Measurements from ENCODE around the gene TANGO2.
A peak's percentile ranks its signal among the peaks of the same experiment; 100 is the strongest.

TANGO2 gene

DNA sequence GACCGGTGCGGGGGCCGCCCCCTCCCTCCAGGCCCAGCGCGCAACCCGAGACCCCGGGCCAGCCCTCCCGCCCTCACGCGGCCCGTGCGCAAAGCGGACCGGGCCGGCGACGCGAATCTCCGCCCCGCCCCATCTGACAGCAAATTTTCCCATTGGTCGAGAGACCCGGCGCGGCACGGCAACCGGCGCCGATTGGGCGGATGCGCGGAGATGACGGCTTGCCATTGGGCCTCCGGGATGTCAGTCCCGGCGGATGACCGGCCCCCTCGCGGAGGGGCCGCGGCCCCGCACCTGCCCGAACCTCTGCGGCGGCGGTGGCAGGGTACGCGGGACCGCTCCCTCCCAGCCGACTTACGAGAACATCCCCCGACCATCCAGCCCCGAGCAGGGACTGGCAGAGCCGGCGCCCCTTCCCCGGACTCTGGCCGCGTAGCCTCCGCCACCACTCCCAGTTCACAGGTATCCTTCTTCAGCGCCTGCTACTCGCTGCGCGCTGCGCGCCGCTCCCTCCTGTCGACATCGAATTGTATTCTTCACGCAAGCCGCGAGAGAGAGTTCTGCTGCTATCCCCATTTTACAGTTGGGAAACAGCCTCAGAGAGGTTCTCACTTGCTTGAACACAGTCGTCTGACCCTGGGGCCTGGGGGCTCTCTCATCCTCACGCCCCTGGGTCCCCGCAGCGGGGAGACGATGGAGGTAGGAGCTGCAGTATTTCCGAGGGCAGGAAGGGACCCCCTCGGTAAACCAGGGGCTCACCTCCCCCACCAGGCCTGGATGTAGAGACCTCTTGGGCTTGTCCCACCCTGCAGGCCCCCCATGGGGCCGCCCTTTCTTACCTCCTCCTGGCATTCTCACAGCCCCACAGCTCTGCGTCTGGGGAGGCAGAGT lies 3.9 kb upstream of the TANGO2 start, which contains the start of gene ARVCF:
Gene ARVCF (minus strand): TSS at position 90 of the 888 bp plus-strand sequence. CDS start 26,029 bp downstream, outside the sequence.
- TF ChIP-seq FOXA1 (IDR thresholded peaks at IDR 0.05) = no peak
- TF ChIP-seq SP1 (IDR thresholded peaks at IDR 0.05) = no peak
- TF ChIP-seq SUZ12 (IDR thresholded peaks at IDR 0.05) = no peak
- peak; percentile 77; the same call in 1 of the 2 replicates for TF ChIP-seq LEF1 (IDR thresholded peaks at IDR 0.05; ENCODE audit: borderline replicate concordance)
- TF ChIP-seq ELF4 (IDR thresholded peaks at IDR 0.05) = no peak
- TF ChIP-seq, protein P1, sequence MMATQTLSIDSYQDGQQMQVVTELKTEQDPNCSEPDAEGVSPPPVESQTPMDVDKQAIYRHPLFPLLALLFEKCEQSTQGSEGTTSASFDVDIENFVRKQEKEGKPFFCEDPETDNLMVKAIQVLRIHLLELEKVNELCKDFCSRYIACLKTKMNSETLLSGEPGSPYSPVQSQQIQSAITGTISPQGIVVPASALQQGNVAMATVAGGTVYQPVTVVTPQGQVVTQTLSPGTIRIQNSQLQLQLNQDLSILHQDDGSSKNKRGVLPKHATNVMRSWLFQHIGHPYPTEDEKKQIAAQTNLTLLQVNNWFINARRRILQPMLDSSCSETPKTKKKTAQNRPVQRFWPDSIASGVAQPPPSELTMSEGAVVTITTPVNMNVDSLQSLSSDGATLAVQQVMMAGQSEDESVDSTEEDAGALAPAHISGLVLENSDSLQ (IDR thresholded peaks at IDR 0.05) = peak; percentile 100
- TF ChIP-seq NFRKB (IDR thresholded peaks at IDR 0.05) = no peak
- peak; percentile 66 for TF ChIP-seq L3MBTL2 (conservative IDR thresholded peaks at IDR 0.05)
- TF ChIP-seq HDGF (IDR thresholded peaks at IDR 0.05; ENCODE audit: borderline replicate concordance) = no peak
- TF ChIP-seq TARDBP (IDR thresholded peaks at IDR 0.05) = no peak
- TF ChIP-seq FOXK2 (IDR thresholded peaks at IDR 0.05) = no peak
- TF ChIP-seq FOXM1 (IDR thresholded peaks at IDR 0.05; ENCODE audit: borderline replicate concordance) = no peak
- no peak for TF ChIP-seq BHLHE40 (IDR thresholded peaks at IDR 0.05; ENCODE audit: borderline replicate concordance)
- no peak; the same call in 1 of the 2 replicates for TF ChIP-seq CTBP1 (IDR thresholded peaks at IDR 0.05; ENCODE audit: borderline replicate concordance)
- TF ChIP-seq ARNT (IDR thresholded peaks at IDR 0.05) = no peak
- peak; percentile 99 for DNase-seq (ENCODE audit: extremely low spot score)
- CTCF ChIA-PET = no interaction called here
- POLR2A ChIA-PET = no interaction called here

DNA sequence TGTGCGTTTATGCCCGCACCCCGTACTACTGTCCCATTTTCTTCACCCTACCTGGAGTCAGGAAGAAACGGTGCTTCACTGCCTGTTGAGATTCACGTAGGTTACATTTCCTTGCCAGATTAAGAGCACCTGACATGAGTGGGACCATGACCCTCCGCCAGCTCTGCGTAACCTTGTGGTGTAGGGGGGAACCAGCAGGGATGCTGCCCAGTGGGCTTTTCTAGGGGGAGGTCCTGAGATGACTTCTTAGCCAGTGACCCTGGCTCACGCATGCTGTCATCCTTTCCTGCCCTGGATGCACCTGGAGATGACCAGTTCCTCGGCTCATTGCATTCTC lies 3.3 kb upstream of the TANGO2 start:
- ChIA-PET CTCF (no interaction called here), POLR2A (no interaction called here)
- TF ChIP-seq SP1 (IDR thresholded peaks at IDR 0.05) = no peak
- TF ChIP-seq TARDBP (IDR thresholded peaks at IDR 0.05) = no peak
- TF ChIP-seq LEF1 (IDR thresholded peaks at IDR 0.05; ENCODE audit: borderline replicate concordance) = no peak
- TF ChIP-seq FOXA1 (IDR thresholded peaks at IDR 0.05) = no peak
- TF ChIP-seq BHLHE40 (IDR thresholded peaks at IDR 0.05; ENCODE audit: borderline replicate concordance) = no peak
- no peak for TF ChIP-seq HDGF (IDR thresholded peaks at IDR 0.05; ENCODE audit: borderline replicate concordance)
- no peak for TF ChIP-seq ARNT (IDR thresholded peaks at IDR 0.05)
- TF ChIP-seq, protein P1 (IDR thresholded peaks at IDR 0.05) = no peak
- TF ChIP-seq FOXM1 (IDR thresholded peaks at IDR 0.05; ENCODE audit: borderline replicate concordance) = no peak

DNA sequence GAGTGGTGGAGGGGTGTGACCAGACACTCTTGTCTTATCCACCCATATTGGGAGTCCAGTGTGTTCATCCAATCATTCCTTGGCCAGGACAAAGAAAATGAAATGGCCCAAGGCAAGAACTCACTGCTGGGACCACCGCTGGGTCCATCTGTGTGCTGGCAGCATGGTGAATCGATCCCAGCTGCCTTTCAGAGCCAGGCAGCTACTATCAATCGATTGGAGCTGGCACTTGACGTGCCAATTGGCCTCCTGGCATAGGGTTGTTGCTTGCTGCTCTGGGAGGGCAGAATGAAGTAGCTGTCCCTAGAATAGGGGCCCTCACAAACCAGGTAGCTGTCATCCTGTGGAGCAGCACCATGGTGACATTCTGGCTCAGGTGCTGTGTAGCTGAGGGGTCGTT lies 2.9 kb upstream of the TANGO2 start:
- ChIA-PET CTCF (no interaction called here), POLR2A (interaction anchor here (1.6 kb wide), 1 partner anchor 62 kb away, joined by 5 read pairs; the partner anchor contains the start of gene DGCR8)
- no peak for DNase-seq (ENCODE audit: extremely low spot score)
- no peak for TF ChIP-seq BHLHE40 (IDR thresholded peaks at IDR 0.05; ENCODE audit: borderline replicate concordance)
- TF ChIP-seq HDGF (IDR thresholded peaks at IDR 0.05; ENCODE audit: borderline replicate concordance) = no peak
- no peak for TF ChIP-seq FOXK2 (IDR thresholded peaks at IDR 0.05)
- TF ChIP-seq, protein P1 (IDR thresholded peaks at IDR 0.05) = no peak
- TF ChIP-seq FOXM1 (IDR thresholded peaks at IDR 0.05; ENCODE audit: borderline replicate concordance) = no peak

More for the DNA sequence above, 3.3 kb upstream of the TANGO2 start:
- no peak for DNase-seq (ENCODE audit: extremely low spot score)

DNA sequence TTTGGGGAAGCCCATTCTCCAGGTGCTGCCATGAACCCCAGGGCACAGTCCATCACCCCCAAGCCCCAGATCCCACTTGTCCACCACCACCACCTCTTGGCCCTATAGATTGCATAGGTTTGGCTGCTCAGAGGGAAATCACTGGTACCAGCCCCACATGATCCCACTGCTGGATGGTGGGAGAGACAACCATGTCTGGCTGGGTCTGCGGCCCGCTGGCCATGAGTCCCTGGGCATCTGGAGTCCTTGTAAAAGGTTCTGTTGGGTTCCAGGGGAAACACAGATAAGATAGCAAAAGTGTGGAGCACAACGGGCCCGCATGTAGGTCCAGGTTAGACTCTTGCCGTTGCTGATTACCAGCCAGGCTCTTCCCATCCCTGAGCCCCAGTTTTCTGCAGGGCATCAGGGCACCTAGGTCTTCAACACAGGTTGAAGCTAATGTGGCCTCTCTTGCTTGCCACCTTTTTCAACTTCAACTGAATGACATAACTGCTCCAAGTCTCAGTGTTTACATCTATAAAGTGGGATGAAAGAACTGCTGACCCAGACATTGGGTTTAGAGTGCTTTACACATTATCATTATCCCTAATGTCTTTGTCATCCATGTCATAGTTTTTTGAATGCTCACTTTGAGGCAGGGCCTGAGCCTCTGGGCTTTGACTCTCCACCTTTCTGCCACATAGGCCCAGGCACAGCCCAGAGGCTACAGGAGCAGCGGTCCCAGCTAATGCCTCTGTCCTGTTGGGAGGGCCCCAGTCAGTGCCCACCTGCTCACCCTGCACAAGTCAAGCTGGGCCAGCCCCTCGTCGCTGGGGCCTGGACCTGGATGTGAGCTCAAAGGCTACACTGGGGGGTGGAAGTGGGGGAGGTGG lies 1.0 kb upstream of the TANGO2 start:
- TF ChIP-seq ELF4 (IDR thresholded peaks at IDR 0.05) (no peak), SUZ12 (IDR thresholded peaks at IDR 0.05) (no peak), HDGF (IDR thresholded peaks at IDR 0.05; ENCODE audit: borderline replicate concordance) (no peak), FOXK2 (IDR thresholded peaks at IDR 0.05) (no peak), ARNT (IDR thresholded peaks at IDR 0.05) (no peak), SP1 (IDR thresholded peaks at IDR 0.05) (no peak), FOXM1 (IDR thresholded peaks at IDR 0.05; ENCODE audit: borderline replicate concordance) (no peak), FOXA1 (IDR thresholded peaks at IDR 0.05) (no peak), CTBP1 (IDR thresholded peaks at IDR 0.05; ENCODE audit: borderline replicate concordance) (no peak)
- POLR2A ChIA-PET = interaction anchor here (1.0 to 1.6 kb wide), 5 partner anchors 33 to 61 kb away, joined by 4 to 5 read pairs (median 4); partner anchors contain the start of gene DGCR8
- no peak for DNase-seq (ENCODE audit: extremely low spot score)
- CTCF ChIA-PET = no interaction called here

DNA sequence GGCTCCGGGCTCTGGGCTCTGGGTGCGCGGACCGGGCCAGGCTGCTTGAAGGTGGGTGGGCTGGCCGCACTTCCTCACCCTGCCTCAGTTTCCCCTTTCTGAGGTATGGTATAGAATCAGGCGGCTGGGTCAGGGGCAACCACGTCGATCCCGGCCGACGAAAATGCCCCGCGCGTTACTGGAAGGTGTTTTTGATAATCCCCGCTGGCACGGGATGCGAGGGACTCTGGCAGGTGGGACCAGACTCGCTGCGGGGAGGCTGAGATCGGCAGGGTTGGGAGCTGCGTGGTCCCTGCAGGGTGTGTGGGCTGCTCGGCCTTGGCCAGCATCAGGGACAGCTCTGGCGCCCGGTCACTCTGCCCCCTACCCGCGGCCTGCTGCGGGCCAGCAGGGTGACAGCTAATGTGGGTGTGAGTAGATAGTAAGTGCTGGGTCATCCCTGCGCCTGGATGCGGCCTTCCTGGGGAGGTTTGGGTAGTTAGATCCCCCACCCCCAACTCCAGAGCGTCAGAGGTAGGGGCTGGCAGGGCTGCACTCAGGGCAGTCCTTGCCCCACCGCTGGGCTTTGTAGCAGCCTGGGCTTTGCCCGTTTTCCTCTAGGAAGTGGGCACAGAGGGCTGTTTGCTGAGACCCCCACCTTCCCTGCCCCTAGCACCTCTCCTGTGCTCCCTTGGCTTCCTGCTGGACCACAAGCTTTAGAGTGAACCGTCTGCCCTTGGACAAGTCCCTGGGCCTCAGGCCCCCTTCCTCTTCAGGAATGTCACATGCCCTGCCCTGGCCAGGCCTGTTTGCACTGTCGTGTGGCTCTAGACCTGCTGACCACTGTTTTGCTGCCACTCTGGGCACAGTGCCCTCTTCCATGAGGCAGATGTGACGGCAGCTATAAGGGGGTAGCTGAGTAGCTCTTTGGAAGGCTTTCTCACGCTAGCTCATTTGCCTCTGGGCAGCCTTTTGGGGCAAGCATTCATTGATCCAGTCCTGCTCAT lies 579 bp downstream of the TANGO2 start:
- ChIA-PET POLR2A (interaction anchor here (1.0 to 1.5 kb wide), 6 partner anchors 14 to 64 kb away, joined by 3 to 7 read pairs (median 4); no protein-coding TSS in a partner anchor), CTCF (interaction anchor here (0.7 to 1.2 kb wide), 3 partner anchors 8 to 72 kb away, joined by 3 to 4 read pairs (median 4); no protein-coding TSS in a partner anchor)
- TF ChIP-seq, protein P1 (IDR thresholded peaks at IDR 0.05) = no peak
- no peak for TF ChIP-seq TARDBP (IDR thresholded peaks at IDR 0.05)
- no peak for TF ChIP-seq LEF1 (IDR thresholded peaks at IDR 0.05; ENCODE audit: borderline replicate concordance)
- TF ChIP-seq FOXA1 (IDR thresholded peaks at IDR 0.05) = no peak
- no peak for TF ChIP-seq SP1 (IDR thresholded peaks at IDR 0.05)
- TF ChIP-seq ZNF384 (IDR thresholded peaks at IDR 0.05) = no peak
- TF ChIP-seq L3MBTL2 (conservative IDR thresholded peaks at IDR 0.05) = no peak
- TF ChIP-seq HDGF (IDR thresholded peaks at IDR 0.05; ENCODE audit: borderline replicate concordance) = no peak
- no peak for TF ChIP-seq FOXK2 (IDR thresholded peaks at IDR 0.05)
- no peak for DNase-seq (ENCODE audit: extremely low spot score)
